SKM-1 treated with dmso at 0.1 percent for 144 hours (cell line): ENCODE results near the gene LIX1L.

Source experiments
- DNase-seq: peaks from one replicate; lab custom pipeline; 2025; ENCODE audit not compliant: unreplicated experiment; lab: John Stamatoyannopoulos, UW

Gene LIX1L

GRCh38 chr1:145963265-145964019 lies 5.6 kb upstream of the LIX1L start:
- DNase-seq: no peak

GRCh38 chr1:145962157-145963102 lies 4.6 kb upstream of the LIX1L start:
- DNase-seq: no peak

GRCh38 chr1:145961425-145962156 lies 3.8 kb upstream of the LIX1L start:
- DNase-seq: no peak

GRCh38 chr1:145961109-145961424 lies 3.2 kb upstream of the LIX1L start:
- DNase-seq: no peak

GRCh38 chr1:145960468-145961108 lies 2.8 kb upstream of the LIX1L start:
- DNase-seq: peak; percentile 65

GRCh38 chr1:145959957-145960467 lies 2.2 kb upstream of the LIX1L start:
- DNase-seq: no peak

GRCh38 chr1:145959333-145959732 lies 1.5 kb upstream of the LIX1L start:
- DNase-seq: no peak

GRCh38 chr1:145958734-145959133 lies 917 bp upstream of the LIX1L start:
- no peak for DNase-seq

- DNase-seq: no peak
Observed at GRCh38 chr1:145956781-145957442, 905 bp downstream of the LIX1L start.

GRCh38 chr1:145956361-145956760 lies 1.5 kb downstream of the LIX1L start:
- no peak for DNase-seq

- DNase-seq: no peak
Observed at GRCh38 chr1:145955436-145955835, 2.4 kb downstream of the LIX1L start.

- DNase-seq: no peak
Observed at GRCh38 chr1:145953861-145954260, 4.0 kb downstream of the LIX1L start.

GRCh38 chr1:145952903-145953302 lies 4.9 kb downstream of the LIX1L start:
- no peak for DNase-seq

- no peak for DNase-seq
Observed at GRCh38 chr1:145951526-145951925, 6.3 kb downstream of the LIX1L start.

GRCh38 chr1:145949219-145949618 lies 8.6 kb downstream of the LIX1L start:
- no peak for DNase-seq

GRCh38 chr1:145947551-145947950 lies 10.3 kb downstream of the LIX1L start:
- DNase-seq: no peak

- no peak for DNase-seq
Observed at GRCh38 chr1:145946477-145946986, 11.3 kb downstream of the LIX1L start.

- DNase-seq: no peak
Observed at GRCh38 chr1:145944532-145944931, 13.3 kb downstream of the LIX1L start.

- DNase-seq: no peak
Observed at GRCh38 chr1:145942871-145943270, 14.9 kb downstream of the LIX1L start.

- DNase-seq: no peak
Observed at GRCh38 chr1:145942405-145942804, 15.4 kb downstream of the LIX1L start.
